Fibroblast of skin of abdomen (primary cell): ENCODE data around the gene ACP7. TPM values are rescaled to one million over a fixed set of nuclear protein-coding genes. Genes with fewer than 3 reads are reported as not detected.
"Not testable (repeated sequence)": the region's sequence is repeated elsewhere in the genome, so short reads cannot be mapped to it uniquely, and the experiment has no call there.

Experiments used
- DNase-seq: peaks from one replicate; pipeline ENCODE4 v3.0.0-alpha.2; 2013
- polyA plus RNA-seq, 2 experiments: library from polyadenylated mRNA; unstranded; fragments of 120-200 nt; gene quantifications; one replicate each; pipeline ENCODE4 v1.2.1, GENCODE V29; 2013; ENCODE audit not compliant: insufficient read length in 2 of 2

Gene ACP7
- 0.09 TPM for polyA plus RNA-seq (2013, experiment 1 of 2; ENCODE audit: insufficient read length)
- 0.09 TPM for polyA plus RNA-seq (2013, experiment 2 of 2; ENCODE audit: insufficient read length)

- no peak for DNase-seq
Measured at GRCh38 chr19:39083983-39084731, at the start of gene ACP7. Gene ACP7, plus strand, starts transcription at chr19:39084368. Its CDS starts 902 bp downstream, at chr19:39085270.

DNA sequence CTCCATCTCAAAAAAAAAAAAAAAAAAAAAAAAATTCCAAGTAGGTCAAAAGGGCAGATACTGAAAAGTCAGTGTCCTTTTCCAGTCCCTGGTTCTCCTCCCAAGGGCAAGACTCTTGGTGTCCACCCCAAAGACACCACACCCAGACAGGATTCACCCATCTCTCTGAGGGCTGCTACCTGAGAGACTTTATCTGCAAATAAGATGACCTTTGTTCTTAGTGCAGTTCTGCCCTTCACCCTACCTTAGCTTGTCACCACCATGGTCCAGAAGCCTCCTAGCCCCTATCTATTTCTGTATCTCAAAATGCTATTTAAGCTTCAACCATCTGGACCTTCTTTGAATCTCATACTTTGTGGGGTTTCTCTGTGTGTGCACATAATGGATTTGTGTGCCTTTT, 47.6 kb upstream of the ACP7 start:
- no peak for DNase-seq

GRCh38 chr19:39037194-39037593, 47.0 kb upstream of the ACP7 start:
- no peak for DNase-seq

GRCh38 chr19:39038098-39038497, 46.1 kb upstream of the ACP7 start:
- DNase-seq: peak; percentile 20

DNA sequence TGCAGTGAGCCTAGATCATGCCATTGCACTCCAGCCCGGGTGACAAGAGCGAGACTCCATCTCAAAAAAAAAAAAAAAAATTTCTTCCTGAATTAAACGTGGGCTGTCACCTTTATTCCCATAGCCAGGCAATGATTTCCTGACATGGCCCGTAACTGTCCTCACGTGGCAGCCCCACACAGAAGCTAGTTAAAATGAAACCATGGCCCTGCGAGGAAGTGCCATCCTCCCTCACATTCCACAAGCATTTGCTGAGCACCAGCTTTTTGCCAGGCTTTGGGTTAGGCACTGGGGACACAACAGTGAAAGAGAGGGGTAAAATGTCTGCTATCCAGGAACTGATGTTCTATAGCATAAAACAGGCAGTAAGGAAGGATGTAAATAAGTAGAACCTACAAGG, 38.7 kb upstream of the ACP7 start:
- DNase-seq: no peak

GRCh38 chr19:39046037-39046821, 37.9 kb upstream of the ACP7 start:
- no peak for DNase-seq

DNA sequence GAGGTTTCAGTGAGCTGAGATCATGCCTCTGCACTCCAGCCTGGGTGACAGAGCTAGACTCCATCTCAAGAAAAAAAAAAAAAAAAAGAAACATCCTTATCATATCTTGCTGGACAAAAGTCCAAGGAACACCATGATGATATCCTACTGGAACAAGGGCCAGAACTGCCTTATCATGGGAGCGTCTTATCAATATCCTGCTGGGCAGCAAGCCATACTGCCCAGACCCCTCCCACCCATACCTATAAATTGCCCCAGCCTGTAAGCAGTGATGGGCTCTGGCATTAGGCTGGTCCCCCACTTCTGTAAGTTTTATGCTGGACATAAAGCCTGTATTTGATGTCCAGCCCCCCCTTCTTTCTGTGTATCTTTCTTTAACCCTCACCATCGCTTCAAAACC, 37.1 kb upstream of the ACP7 start:
- no peak for DNase-seq

DNA sequence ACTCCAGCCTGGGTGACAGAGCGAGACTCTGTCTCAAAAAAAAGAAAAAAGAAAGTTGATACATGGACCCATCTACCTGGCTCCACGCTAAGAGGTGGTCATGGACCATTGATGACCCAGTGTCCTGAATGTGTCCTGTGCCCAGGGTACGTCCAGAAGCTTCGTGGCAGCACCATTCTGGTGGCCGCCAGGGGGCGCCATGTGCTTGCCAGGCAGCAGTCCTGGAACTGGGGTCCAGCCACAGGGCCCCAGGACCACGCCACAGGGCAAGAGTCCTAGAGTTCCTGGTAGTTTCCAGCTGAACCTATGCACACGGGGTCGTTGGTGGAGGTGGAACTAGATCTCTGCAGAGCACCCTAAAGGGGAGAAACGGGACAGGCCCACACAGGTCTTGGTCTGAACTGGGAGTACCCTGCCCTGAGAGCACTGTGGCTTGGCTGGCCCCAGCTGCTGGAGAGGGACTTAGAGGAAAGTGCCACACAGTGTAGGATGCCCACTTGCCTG, 31.9 kb upstream of the ACP7 start:
- peak; percentile 41 for DNase-seq

DNA sequence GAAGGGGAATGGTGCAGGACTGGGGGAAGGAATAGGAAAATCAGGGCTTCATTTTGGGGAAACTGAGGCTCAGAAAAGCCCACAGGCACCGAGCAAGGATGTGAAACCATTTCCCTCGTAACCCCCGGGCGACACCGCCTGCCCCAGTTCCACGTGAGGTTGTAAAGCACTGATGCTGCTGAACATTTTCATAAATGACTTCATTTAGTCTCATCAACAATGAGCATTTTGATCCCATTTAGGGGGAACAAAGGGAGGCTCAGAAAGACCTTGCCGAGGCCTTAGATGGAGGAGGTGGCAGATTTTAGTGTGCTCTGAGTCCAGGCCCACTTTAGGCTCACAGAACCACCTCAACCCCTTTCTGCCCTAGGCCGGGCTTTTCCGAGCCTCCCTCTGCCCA, 31.3 kb upstream of the ACP7 start:
- no peak for DNase-seq

- DNase-seq: no peak
Measured at GRCh38 chr19:39053276-39054090, 30.7 kb upstream of the ACP7 start.

GRCh38 chr19:39054091-39054470, 30.1 kb upstream of the ACP7 start:
- DNase-seq: no peak

GRCh38 chr19:39057615-39058014, 26.6 kb upstream of the ACP7 start:
- DNase-seq: no peak

DNA sequence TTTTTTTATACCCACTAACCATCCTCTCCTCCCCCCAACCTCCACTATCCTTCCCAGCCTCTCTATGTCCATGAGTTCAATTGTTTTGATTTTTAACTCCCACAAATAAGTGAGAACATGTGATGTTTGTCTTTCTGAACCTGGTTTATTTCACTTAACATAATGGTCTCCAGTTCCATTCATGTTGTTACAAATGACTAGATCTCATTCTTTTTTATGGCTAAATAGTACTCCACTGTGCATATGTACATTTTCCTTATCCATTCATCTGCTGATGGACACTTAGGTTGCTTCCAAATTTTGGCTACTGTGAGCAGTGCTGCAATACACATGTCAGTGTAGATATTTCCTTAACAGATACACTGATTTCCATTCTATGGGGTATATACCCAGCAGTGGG, 24.9 kb upstream of the ACP7 start:
- no peak for DNase-seq

- no peak for DNase-seq
Measured at GRCh38 chr19:39060171-39060570, 24.0 kb upstream of the ACP7 start.

- DNase-seq: no peak
Measured at GRCh38 chr19:39064405-39064804, 19.8 kb upstream of the ACP7 start.

GRCh38 chr19:39065928-39066327, 18.2 kb upstream of the ACP7 start:
- no peak for DNase-seq

DNA sequence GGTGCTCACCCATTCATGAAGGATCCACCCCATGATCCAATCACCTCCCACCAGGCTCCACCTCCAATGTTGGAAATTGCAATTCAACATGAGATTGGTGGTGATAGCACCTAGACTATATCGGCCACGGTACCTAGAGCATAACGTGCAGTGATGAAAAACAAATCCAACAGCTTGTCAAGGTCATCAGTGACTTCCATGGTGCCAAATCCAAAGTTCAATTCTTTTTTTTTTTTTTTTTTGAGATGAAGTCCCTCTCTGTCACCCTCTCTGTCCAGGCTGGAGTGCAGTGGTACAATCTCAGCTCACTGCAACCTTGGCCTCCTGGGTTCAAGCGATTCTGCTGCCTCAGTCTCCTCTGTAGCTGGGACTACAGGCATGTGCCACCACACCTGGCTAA, 17.1 kb upstream of the ACP7 start:
- no peak for DNase-seq

DNA sequence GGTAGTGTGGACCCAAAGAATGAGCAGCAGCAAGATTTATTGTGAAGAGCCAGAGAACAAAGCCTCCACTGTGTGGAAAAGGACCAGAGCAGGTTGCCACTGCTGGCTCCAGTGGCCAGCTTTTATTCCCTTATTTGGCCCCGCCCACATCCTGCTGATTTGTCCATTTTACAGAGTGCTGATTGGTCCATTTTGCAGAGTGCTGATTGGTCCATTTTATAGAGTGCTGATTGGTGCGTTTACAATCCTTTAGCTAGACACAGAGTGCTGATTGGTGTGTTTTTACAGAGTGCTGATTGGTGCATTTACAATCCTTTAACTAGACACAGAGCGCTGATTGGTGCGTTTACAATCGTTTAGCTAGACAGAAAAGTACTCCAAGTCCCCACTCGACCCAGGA, 15.9 kb upstream of the ACP7 start:
- DNase-seq: not testable (repeated sequence)

DNA sequence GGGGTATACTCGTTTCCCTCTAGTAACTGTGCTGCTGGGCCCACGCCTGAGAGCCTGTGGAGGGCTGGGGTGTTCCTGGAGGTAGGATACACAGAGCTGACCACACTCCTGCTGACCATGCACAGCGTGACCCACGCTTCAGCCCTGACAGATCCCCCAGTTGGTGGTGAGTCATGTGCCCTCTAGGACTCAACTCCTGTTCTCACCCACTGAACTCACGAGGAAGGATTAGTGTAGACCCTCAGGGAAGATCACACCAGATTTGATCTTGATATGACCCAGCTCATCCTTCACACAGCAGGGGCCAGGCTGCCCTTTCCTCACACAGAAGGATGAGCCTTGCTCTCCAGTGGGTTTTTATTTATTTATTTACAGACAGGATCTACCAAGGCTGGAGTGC, 13.3 kb upstream of the ACP7 start:
- no peak for DNase-seq

DNA sequence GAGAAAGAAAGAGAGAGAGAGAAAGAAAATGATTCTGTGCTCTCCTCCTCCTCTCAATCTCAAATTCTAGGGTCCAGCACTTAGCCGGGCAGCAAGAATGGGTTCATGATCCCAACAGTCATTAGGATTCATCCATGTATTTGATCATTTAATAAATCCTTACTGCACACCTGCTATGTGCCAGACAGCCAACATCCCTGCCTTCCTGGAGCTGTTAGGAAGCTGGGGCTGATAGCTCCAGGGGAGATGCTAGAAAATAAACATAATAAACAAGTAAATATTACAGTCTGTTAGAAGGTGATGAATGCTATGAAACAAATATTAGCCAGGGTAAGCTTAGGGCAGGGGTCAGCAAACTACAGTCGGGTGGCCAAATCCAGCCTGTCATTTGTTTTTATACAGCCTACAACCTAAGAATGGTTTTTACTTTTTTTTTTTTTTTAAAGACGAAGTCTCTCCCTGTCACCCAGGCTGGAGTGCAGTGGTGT, 9.9 kb upstream of the ACP7 start:
- DNase-seq: no peak

GRCh38 chr19:39074942-39075341, 9.2 kb upstream of the ACP7 start:
- DNase-seq: no peak

GRCh38 chr19:39077323-39077722, 6.8 kb upstream of the ACP7 start:
- no peak for DNase-seq
